GM19099 (cell line): ENCODE measurements around the gene TSPAN31.

Experiments
- POLR2A ChIP-seq: IDR thresholded peaks from 3 replicates; pipeline ENCODE4 v1.6.1; 2011; ENCODE audit warnings: low read depth; ENCODE audit not compliant: insufficient read length; ENCODE audit errors: extremely low read depth

TSPAN31 gene

GRCh38 chr12:57739914-57740538, 4.8 kb upstream of the TSPAN31 start:
- TF ChIP-seq POLR2A: no peak

- no peak for TF ChIP-seq POLR2A
These were observed 4.0 kb upstream of the TSPAN31 start for GRCh38 chr12:57740656-57741412.

GRCh38 chr12:57741413-57741789, 3.4 kb upstream of the TSPAN31 start:
- no peak for TF ChIP-seq POLR2A

- TF ChIP-seq POLR2A: peak; percentile 55
These were observed 2.7 kb upstream of the TSPAN31 start for GRCh38 chr12:57741844-57742738.

GRCh38 chr12:57743769-57744168, 1.1 kb upstream of the TSPAN31 start:
- TF ChIP-seq POLR2A: no peak

GRCh38 chr12:57744194-57744776, 554 bp upstream of the TSPAN31 start:
- TF ChIP-seq POLR2A: no peak

- TF ChIP-seq POLR2A: no peak
These were observed 644 bp downstream of the TSPAN31 start for GRCh38 chr12:57745485-57745881.

GRCh38 chr12:57746025-57746424, 1.2 kb downstream of the TSPAN31 start:
- TF ChIP-seq POLR2A: no peak

GRCh38 chr12:57749061-57749460, 4.2 kb downstream of the TSPAN31 start:
- TF ChIP-seq POLR2A: no peak

- TF ChIP-seq POLR2A: peak; percentile 33
These were observed 6.0 kb downstream of the TSPAN31 start for GRCh38 chr12:57750561-57751431.

- no peak for TF ChIP-seq POLR2A
These were observed 6.6 kb downstream of the TSPAN31 start for GRCh38 chr12:57751432-57751787.

- TF ChIP-seq POLR2A: peak; percentile 71
These were observed 7.2 kb downstream of the TSPAN31 start, which contains the start of gene CDK4 for GRCh38 chr12:57751788-57752667. CDK4 (minus strand) TSS chr12:57752310; CDS start chr12:57751717, 593 bp downstream.

GRCh38 chr12:57752668-57753000, 7.8 kb downstream of the TSPAN31 start:
- no peak for TF ChIP-seq POLR2A

- TF ChIP-seq POLR2A: no peak
These were observed 9.0 kb downstream of the TSPAN31 start for GRCh38 chr12:57753756-57754337.
